Neutrophil (primary cell): ENCODE results near the gene OXSR1.
A peak's percentile ranks its signal among the peaks of the same experiment; 100 is the strongest.

Source experiments
- H3K27ac ChIP-seq: fragments of 200-600 bp; sonication (generic); 2 replicates; pipeline ENCODE4 v1.5.1; 2016; ENCODE audit warnings: mild to moderate bottlenecking, moderate library complexity
- H3K27me3 ChIP-seq: fragments of 200-600 bp; sonication (generic); 2 replicates; pipeline ENCODE4 v1.6.0; 2016; ENCODE audit warnings: mild to moderate bottlenecking
- H3K36me3 ChIP-seq: fragments of 200-600 bp; sonication (generic); 2 replicates; pipeline ENCODE4 v1.5.1; 2017
- H3K4me1 ChIP-seq, 2 experiments: fragments of 200-600 bp in 1 of 2; sonication (generic) in 1 of 2; 1 replicate in 1 of 2; 2 replicates in 1 of 2; pipeline versions ENCODE4 v1.5.1 to v1.6.1; 2013 to 2016; ENCODE audit warnings: low read depth in 1 of 2, low read length in 1 of 2, mild to moderate bottlenecking in 1 of 2, moderate library complexity in 1 of 2; ENCODE audit not compliant: control insufficient read depth in 1 of 2, insufficient read depth in 1 of 2
- H3K4me3 ChIP-seq, 2 experiments: fragments of 200-600 bp in 1 of 2; sonication (generic) in 1 of 2; 1 replicate in 1 of 2; 2 replicates in 1 of 2; pipeline ENCODE4 v1.5.1; 2013 to 2016; ENCODE audit warnings: low read depth in 1 of 2, low read length in 1 of 2, mild to moderate bottlenecking in 1 of 2, moderate library complexity in 1 of 2
- H3K9me3 ChIP-seq: fragments of 200-600 bp; sonication (generic); 2 replicates; pipeline ENCODE4 v1.5.1; 2016
- CTCF ChIP-seq: fragments of 200-600 bp; sonication (generic); IDR thresholded peaks from 2 replicates; pipeline ENCODE4 v1.5.1; 2016; ENCODE audit warnings: antibody characterized with exemption

Gene OXSR1

DNA sequence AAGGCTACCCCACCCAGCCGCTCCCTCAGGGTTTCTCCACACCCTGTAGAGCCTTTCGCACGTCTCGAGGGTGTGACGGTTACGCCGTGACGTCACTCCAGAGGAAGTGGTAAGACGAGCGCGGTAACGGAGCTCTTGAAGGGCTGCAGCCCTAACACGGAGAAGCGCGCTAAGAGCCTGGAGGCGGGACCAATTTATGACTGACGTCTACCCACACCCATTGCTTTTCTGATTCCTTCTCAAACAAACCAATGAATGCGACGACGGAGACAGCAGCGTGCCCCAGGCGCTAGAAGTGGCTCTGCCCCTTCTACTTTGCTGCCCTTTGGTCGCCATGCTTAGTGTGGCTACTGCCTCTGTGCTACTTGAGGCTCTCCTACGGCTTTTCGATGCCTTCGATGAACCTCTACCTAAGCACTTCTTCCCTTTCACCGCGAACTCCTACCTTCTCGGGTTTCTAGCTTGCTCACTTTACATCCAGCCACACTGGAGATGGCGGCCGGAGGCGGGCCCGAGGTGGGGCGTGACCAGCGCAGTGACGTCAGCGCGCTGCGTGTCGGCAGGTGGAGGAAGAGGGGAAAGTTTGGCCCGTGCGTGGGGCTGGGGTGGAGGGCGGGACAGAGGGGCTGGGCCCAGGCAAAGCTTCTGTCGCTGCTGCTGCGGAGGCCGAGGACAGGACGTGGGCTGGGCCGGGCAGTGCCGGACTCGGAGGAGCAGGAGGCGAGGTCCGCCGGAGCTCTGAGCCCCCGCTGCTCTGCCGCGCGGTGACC, at the start of gene OXSR1:
Gene OXSR1, plus strand, starts transcription at position 586 of the 770 bp plus-strand sequence. CDS start 340 bp downstream, outside the sequence.
- Histone ChIP-seq H3K36me3 (no peaks in the 10 kb centered on the region), H3K27me3 (no peaks in the 10 kb centered on the region), H3K4me3 (peak within 1 kb of the TSS; percentile 86 to 87)

GRCh38 chr3:38115645-38116427, 49.5 kb upstream of the OXSR1 start:
- H3K4me1 ChIP-seq = peaks cover 18 to 19% of the 10 kb centered on the region in 2 experiments
- no peaks in the 10 kb centered on the region for H3K27me3 ChIP-seq
- H3K4me3 ChIP-seq = no peak overlapping the region
- peaks cover 52% of the 10 kb centered on the region for H3K36me3 ChIP-seq
- no peak overlapping the region for H3K27ac ChIP-seq
- no peak for TF ChIP-seq CTCF
- H3K9me3 ChIP-seq = no peaks in the 10 kb centered on the region

More for the DNA sequence above, at the start of gene OXSR1:
- Histone ChIP-seq H3K27ac (peak within 1 kb of the TSS; percentile 97), H3K9me3 (no peaks in the 10 kb centered on the region), H3K4me1 (peaks cover 39 to 47% of the 10 kb centered on the region in 2 experiments)
- no peak for TF ChIP-seq CTCF

DNA sequence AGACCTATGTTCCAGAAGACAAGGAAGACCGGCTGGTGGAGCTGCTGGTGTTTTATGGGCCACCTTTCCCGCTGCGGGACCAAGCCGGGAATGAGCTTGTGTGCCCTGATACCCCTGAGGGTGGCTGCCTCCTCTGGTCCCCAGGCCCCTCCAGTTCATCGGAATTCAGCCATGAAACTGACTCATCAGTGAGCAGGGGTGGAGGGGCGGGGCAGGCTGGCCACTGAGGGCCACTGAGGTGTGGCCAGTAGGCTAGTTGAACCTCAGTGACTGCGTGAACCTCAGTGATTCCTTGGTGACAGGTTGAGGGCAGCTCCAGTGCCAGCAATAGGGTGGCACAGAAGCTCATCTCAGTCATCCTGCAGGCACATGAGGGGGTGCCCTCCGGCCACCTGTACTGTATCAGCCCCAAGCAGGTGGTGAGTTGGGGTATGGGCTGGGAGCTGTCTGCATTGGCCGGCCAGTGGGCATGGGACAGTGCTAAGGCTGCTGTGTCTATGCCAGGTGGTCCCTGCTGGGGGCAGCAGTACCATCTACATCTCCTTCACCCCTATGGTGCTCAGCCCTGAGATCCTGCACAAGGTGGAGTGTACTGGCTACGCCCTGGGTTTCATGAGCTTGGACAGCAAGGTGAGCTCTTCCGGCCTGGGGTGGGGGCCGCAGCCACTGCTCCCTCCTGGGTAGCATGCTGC, 48.7 kb upstream of the OXSR1 start:
- no peak overlapping the region for H3K27ac ChIP-seq
- no peak for TF ChIP-seq CTCF
- peaks cover 10 to 11% of the 10 kb centered on the region in 2 experiments for H3K4me1 ChIP-seq
- no peak overlapping the region for H3K4me3 ChIP-seq
- no peaks in the 10 kb centered on the region for H3K27me3 ChIP-seq
- H3K9me3 ChIP-seq = no peaks in the 10 kb centered on the region
- H3K36me3 ChIP-seq = peaks cover 60% of the 10 kb centered on the region

DNA sequence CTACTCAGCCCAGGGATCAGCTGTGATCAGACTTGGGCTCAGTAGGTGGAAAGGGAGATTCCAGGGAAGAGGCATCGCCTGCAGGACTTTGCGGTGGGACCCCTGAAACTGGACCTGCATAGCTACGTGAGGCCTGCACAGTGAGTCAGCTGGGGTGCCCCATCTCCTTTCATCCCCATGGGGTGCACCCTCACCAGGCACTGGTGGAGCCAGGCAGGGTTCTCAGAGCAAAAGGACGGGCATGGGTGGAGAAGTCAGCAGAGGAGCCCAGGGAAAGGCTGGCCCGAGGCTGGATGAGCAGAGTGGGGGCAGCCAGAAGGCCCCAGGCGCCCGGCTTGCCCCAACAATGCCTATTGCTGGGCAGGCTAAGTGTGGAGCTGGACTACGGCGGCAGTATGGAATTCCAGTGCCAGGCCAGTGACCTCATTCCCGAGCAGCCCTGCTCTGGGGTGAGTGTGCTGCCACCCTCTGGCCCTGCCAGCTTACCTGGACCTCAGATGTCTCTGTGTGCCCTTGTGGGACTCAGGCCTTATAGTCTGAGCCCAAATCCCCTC, 48.1 kb upstream of the OXSR1 start:
- no peak for TF ChIP-seq CTCF
- peak overlapping the region; percentile 18 for H3K27ac ChIP-seq

DNA sequence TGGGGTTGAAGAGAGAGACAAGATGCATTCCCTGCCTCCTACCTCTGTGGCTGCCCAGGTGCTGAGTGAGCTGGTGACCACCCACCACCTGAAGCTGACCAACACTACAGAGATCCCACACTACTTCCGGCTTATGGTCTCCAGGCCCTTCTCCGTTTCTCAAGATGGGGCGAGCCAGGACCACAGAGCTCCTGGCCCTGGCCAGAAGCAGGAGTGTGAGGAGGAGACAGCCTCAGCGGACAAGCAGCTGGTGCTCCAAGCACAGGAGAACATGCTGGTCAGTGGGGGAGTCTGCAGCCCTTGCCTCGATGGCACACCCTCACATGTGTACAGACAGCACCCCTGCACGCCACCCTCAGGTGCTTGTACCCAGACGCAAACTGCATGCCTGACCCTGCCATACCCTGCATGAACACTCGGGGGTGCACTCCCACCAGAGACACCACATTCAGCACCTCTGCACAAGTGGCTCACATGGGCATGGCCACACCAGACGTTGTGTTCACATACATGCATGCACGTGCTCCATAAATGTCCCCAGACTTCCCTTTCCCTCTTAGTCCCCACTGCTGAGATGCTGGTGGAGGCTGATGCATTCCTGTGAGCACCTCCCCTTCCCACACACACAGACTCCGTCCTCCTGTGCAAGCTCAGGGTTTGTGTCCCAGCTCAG, 47.5 kb upstream of the OXSR1 start:
- H3K27ac ChIP-seq = peak overlapping the region; percentile 43
- H3K4me3 ChIP-seq = no peak overlapping the region
- H3K9me3 ChIP-seq = no peaks in the 10 kb centered on the region
- no peaks in the 10 kb centered on the region for H3K27me3 ChIP-seq
- H3K36me3 ChIP-seq = peaks cover 72% of the 10 kb centered on the region
- peak; percentile 68 for TF ChIP-seq CTCF
- H3K4me1 ChIP-seq = peaks cover 3 to 4% of the 10 kb centered on the region in 2 experiments

More for the DNA sequence above, 48.1 kb upstream of the OXSR1 start:
- no peaks in the 10 kb centered on the region for H3K27me3 ChIP-seq
- H3K9me3 ChIP-seq = no peaks in the 10 kb centered on the region
- H3K4me1 ChIP-seq = peaks cover 4 to 5% of the 10 kb centered on the region in 2 experiments
- H3K4me3 ChIP-seq = no peak overlapping the region
- peaks cover 66% of the 10 kb centered on the region for H3K36me3 ChIP-seq
